ENCODE measurements around the gene RALBP1.

Gene RALBP1

DNA sequence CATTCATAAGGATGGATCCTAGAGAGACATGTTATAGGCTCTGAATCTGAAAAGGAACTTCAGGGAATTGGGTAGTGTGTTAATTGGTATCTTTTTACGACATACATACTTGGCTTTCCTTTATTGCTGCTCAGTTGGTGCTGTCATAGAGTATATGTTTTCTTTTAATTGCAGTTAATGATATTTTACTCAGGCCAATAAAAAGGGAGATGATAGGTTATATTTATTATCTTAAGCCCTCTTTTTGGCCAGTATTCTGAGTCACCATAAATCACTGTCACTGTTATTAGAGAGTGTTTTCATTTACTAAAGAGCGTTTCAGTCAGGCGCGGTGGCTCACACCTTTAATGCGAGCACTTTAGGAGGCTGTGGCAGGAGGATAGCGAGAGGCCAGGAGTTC lies 47.6 kb downstream of the RALBP1 start (continued):
- TF ChIP-seq, protein P1, sequence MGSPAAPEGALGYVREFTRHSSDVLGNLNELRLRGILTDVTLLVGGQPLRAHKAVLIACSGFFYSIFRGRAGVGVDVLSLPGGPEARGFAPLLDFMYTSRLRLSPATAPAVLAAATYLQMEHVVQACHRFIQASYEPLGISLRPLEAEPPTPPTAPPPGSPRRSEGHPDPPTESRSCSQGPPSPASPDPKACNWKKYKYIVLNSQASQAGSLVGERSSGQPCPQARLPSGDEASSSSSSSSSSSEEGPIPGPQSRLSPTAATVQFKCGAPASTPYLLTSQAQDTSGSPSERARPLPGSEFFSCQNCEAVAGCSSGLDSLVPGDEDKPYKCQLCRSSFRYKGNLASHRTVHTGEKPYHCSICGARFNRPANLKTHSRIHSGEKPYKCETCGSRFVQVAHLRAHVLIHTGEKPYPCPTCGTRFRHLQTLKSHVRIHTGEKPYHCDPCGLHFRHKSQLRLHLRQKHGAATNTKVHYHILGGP (tag by site-specific recombination; IDR thresholded peaks at IDR 0.05): peak; percentile 99
- peak; percentile 81; the same call in 1 of the 2 replicates for TF ChIP-seq BCL11A (tag by site-specific recombination; IDR thresholded peaks at IDR 0.05; ENCODE audit: low read depth)
- TF ChIP-seq, protein P2, sequence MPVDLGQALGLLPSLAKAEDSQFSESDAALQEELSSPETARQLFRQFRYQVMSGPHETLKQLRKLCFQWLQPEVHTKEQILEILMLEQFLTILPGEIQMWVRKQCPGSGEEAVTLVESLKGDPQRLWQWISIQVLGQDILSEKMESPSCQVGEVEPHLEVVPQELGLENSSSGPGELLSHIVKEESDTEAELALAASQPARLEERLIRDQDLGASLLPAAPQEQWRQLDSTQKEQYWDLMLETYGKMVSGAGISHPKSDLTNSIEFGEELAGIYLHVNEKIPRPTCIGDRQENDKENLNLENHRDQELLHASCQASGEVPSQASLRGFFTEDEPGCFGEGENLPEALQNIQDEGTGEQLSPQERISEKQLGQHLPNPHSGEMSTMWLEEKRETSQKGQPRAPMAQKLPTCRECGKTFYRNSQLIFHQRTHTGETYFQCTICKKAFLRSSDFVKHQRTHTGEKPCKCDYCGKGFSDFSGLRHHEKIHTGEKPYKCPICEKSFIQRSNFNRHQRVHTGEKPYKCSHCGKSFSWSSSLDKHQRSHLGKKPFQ (tag by site-specific recombination; IDR thresholded peaks at IDR 0.05): peak; percentile 80; the same call in 1 of the 2 replicates
- TF ChIP-seq ZXDB (tag by site-specific recombination; IDR thresholded peaks at IDR 0.05): 0 out of 2 replicates have a peak, but pooled peaks have one; percentile 19
- peak; percentile 44; the same call in 1 of the 2 replicates for TF ChIP-seq OVOL3 (tag by site-specific recombination; IDR thresholded peaks at IDR 0.05)
- no peak for TF ChIP-seq ZNF174 (tag by site-specific recombination; IDR thresholded peaks at IDR 0.05)
- TF ChIP-seq ZNF112 (tag by site-specific recombination; IDR thresholded peaks at IDR 0.05): no peak
- TF ChIP-seq IKZF3 (tag by site-specific recombination; IDR thresholded peaks at IDR 0.05): peak; percentile 33; the same call in 1 of the 2 replicates
- peak; percentile 39; the same call in 1 of the 2 replicates for TF ChIP-seq ZNF366 (tag by site-specific recombination; conservative IDR thresholded peaks at IDR 0.05)
- peak; percentile 81 for TF ChIP-seq FEZF1 (tag by site-specific recombination; IDR thresholded peaks at IDR 0.05)
- no peak for TF ChIP-seq ZNF660 (tag by site-specific recombination; IDR thresholded peaks at IDR 0.05)

GRCh38 chr18:9526458-9526857 lies 51.1 kb downstream of the RALBP1 start:
- Histone ChIP-seq H3K36me3 (ENCODE audit: control insufficient read depth in 2 of 2, insufficient read depth in 1 of 2, low read length in 2 of 2) (peaks cover 16 to 45% of the 10 kb centered on the region in 2 experiments), H3K4me3 (ENCODE audit: low read depth, low read length) (no peak overlapping the region), H3K4me1 (ENCODE audit: control insufficient read depth, insufficient read depth, low read length) (peaks cover 4% of the 10 kb centered on the region), H3K27ac (ENCODE audit: extremely low read depth, low read depth, low read length) (no peak overlapping the region), H3K9me3 (ENCODE audit: control insufficient read depth, insufficient read depth, low read depth, low read length) (no peaks in the 10 kb centered on the region; the same call in 1 of the 2 replicates)
- ChIA-PET POLR2A (no interaction called here), CTCF (interaction anchor here (1.6 kb wide), 1 partner anchor 10 kb away, joined by 9 read pairs; no protein-coding TSS in a partner anchor)
- TF ChIP-seq ZNF248 (tag by site-specific recombination; IDR thresholded peaks at IDR 0.05) (no peak), HOXA7 (CRISPR knock-in tag; IDR thresholded peaks at IDR 0.05; ENCODE audit: borderline replicate concordance) (no peak), ZNF48 (tag by site-specific recombination; IDR thresholded peaks at IDR 0.05) (no peak), ZNF530 (tag by site-specific recombination; IDR thresholded peaks at IDR 0.05; ENCODE audit: low read depth) (no peak), ZNF768 (tag by site-specific recombination; IDR thresholded peaks at IDR 0.05) (no peak), SP7 (tag by site-specific recombination; IDR thresholded peaks at IDR 0.05) (no peak)
- TF ChIP-seq, protein P3, sequence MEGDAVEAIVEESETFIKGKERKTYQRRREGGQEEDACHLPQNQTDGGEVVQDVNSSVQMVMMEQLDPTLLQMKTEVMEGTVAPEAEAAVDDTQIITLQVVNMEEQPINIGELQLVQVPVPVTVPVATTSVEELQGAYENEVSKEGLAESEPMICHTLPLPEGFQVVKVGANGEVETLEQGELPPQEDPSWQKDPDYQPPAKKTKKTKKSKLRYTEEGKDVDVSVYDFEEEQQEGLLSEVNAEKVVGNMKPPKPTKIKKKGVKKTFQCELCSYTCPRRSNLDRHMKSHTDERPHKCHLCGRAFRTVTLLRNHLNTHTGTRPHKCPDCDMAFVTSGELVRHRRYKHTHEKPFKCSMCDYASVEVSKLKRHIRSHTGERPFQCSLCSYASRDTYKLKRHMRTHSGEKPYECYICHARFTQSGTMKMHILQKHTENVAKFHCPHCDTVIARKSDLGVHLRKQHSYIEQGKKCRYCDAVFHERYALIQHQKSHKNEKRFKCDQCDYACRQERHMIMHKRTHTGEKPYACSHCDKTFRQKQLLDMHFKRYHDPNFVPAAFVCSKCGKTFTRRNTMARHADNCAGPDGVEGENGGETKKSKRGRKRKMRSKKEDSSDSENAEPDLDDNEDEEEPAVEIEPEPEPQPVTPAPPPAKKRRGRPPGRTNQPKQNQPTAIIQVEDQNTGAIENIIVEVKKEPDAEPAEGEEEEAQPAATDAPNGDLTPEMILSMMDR (tag by site-specific recombination; IDR thresholded peaks at IDR 0.05): no peak

DNA sequence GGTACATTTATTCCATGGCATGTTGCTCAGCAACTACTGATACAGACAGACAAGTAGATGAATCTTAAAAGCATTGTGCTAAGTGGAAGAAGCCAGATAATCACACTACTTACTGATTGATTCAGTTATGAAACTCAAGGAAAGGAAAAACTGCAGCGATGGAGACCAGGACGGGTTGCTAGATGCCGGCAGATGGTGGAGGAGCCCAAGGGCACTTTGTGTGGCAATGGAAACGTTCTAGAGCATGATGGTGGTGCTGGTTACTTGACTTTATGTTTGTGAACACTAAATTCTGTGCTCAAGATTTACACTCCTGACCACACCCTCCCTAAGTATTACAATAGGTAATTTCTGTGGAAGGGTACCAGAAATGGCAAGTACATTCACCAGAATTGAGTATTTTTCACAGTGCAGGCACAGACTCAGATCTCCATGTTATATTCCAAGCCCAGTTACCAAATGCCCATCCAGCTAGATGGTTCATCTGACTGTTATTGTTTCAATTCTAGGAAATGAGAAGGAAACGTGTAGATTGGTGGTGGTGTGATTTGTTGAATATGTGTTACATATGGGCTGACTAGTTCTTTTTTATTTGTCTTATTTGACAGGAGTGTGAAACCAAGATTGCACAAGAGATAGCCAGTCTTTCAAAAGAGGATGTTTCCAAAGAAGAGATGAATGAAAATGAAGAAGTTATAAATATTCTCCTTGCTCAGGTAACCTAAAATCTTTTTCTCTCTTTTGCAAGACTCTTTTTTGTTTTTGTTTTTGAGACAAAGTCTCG lies 55.1 kb downstream of the RALBP1 start:
- CTCF ChIA-PET: interaction anchor here (1.3 kb wide), 1 partner anchor 14 kb away, joined by 5 read pairs; no protein-coding TSS in a partner anchor
- Histone ChIP-seq H3K9me3 (ENCODE audit: control insufficient read depth, insufficient read depth, low read depth, low read length) (no peaks in the 10 kb centered on the region; the same call in 1 of the 2 replicates), H3K36me3 (ENCODE audit: control insufficient read depth in 2 of 2, insufficient read depth in 1 of 2, low read length in 2 of 2) (peaks cover 23 to 73% of the 10 kb centered on the region in 2 experiments), H3K4me3 (ENCODE audit: low read depth, low read length) (no peak overlapping the region), H3K4me1 (ENCODE audit: control insufficient read depth, insufficient read depth, low read length) (no peaks in the 10 kb centered on the region), H3K27ac (ENCODE audit: extremely low read depth, low read depth, low read length) (no peak overlapping the region)
- POLR2A ChIA-PET: no interaction called here
- no peak for TF ChIP-seq OVOL3 (tag by site-specific recombination; IDR thresholded peaks at IDR 0.05)

All from HEK293 (cell line).